NCI-H2107 treated with DMSO at 0.1 percent for 48 hours (cell line): ENCODE measurements around the gene TPRA1.

Source experiments
- DNase-seq: peaks from one replicate; lab custom pipeline; 2025; ENCODE audit not compliant: unreplicated experiment; lab: John Stamatoyannopoulos, UW

Gene TPRA1

GRCh38 chr3:127566833-127567232 is 23.7 kb downstream of the TPRA1 start:
- peak; percentile 86 for DNase-seq

GRCh38 chr3:127565711-127566110 is 24.8 kb downstream of the TPRA1 start:
- DNase-seq, result no peak

GRCh38 chr3:127560051-127560787 is 30.3 kb downstream of the TPRA1 start:
- peak; percentile 5 for DNase-seq

GRCh38 chr3:127556565-127556964 is 34.0 kb downstream of the TPRA1 start:
- DNase-seq, result no peak

- no peak for DNase-seq
These were observed 35.4 kb downstream of the TPRA1 start for GRCh38 chr3:127555108-127555507.

GRCh38 chr3:127552038-127552437 is 38.5 kb downstream of the TPRA1 start:
- DNase-seq, result no peak

- DNase-seq, result no peak
These were observed 39.4 kb downstream of the TPRA1 start for GRCh38 chr3:127551178-127551577.

GRCh38 chr3:127550468-127551157 is 39.9 kb downstream of the TPRA1 start:
- DNase-seq, result no peak

- no peak for DNase-seq
These were observed 40.6 kb downstream of the TPRA1 start for GRCh38 chr3:127549826-127550467.

GRCh38 chr3:127547761-127548605 is 42.5 kb downstream of the TPRA1 start:
- peak; percentile 16 for DNase-seq

- no peak for DNase-seq
These were observed 43.4 kb downstream of the TPRA1 start for GRCh38 chr3:127546970-127547733.

GRCh38 chr3:127546554-127546953 is 44.0 kb downstream of the TPRA1 start:
- no peak for DNase-seq

- no peak for DNase-seq
These were observed 44.6 kb downstream of the TPRA1 start for GRCh38 chr3:127545711-127546457.

GRCh38 chr3:127545216-127545615 is 45.3 kb downstream of the TPRA1 start:
- no peak for DNase-seq

- DNase-seq, result no peak
These were observed 45.7 kb downstream of the TPRA1 start for GRCh38 chr3:127544803-127545201.

- peak; percentile 31 for DNase-seq
These were observed 46.2 kb downstream of the TPRA1 start for GRCh38 chr3:127544192-127544802.

GRCh38 chr3:127543441-127543840 is 47.1 kb downstream of the TPRA1 start:
- DNase-seq, result no peak

GRCh38 chr3:127542441-127542952 is 48.0 kb downstream of the TPRA1 start:
- DNase-seq, result peak; percentile 35

- no peak for DNase-seq
These were observed 49.2 kb downstream of the TPRA1 start for GRCh38 chr3:127541320-127541719.
